Measurements from ENCODE around the gene EIF4ENIF1.
"Not testable (repeated sequence)": the region's sequence is repeated elsewhere in the genome, so short reads cannot be mapped to it uniquely, and the experiment has no call there.

EIF4ENIF1 gene

GRCh38 chr22:31488988-31489617 is 539 bp downstream of the EIF4ENIF1 start:
- peak overlapping the region; percentile 65 for H3K4me3 ChIP-seq (ENCODE audit: low read depth, low read length)
- DNase-seq (ENCODE audit: low read depth): peak; percentile 60
- TF ChIP-seq MAX (IDR thresholded peaks at IDR 0.05; ENCODE audit: low read depth, low read length): no peak
- TF ChIP-seq POLR2A (IDR thresholded peaks at IDR 0.05; ENCODE audit: extremely low read depth, insufficient read length): no peak
- no peak for TF ChIP-seq MYC (IDR thresholded peaks at IDR 0.05; ENCODE audit: low read depth, low read length)
- TF ChIP-seq CTCF (IDR thresholded peaks at IDR 0.05; ENCODE audit: low read depth, low read length): no peak

GRCh38 chr22:31488346-31488883 is 1.2 kb downstream of the EIF4ENIF1 start:
- TF ChIP-seq MAX (IDR thresholded peaks at IDR 0.05; ENCODE audit: low read depth, low read length): no peak
- no peak for TF ChIP-seq CTCF (IDR thresholded peaks at IDR 0.05; ENCODE audit: low read depth, low read length)
- no peak for TF ChIP-seq POLR2A (IDR thresholded peaks at IDR 0.05; ENCODE audit: extremely low read depth, insufficient read length)
- TF ChIP-seq MYC (IDR thresholded peaks at IDR 0.05; ENCODE audit: low read depth, low read length): no peak
- no peak for DNase-seq (ENCODE audit: low read depth)
- H3K4me3 ChIP-seq (ENCODE audit: low read depth, low read length): peak overlapping the region; percentile 65

GRCh38 chr22:31486951-31487350 is 2.7 kb downstream of the EIF4ENIF1 start:
- TF ChIP-seq MYC (IDR thresholded peaks at IDR 0.05; ENCODE audit: low read depth, low read length) (no peak), MAX (IDR thresholded peaks at IDR 0.05; ENCODE audit: low read depth, low read length) (no peak), CTCF (IDR thresholded peaks at IDR 0.05; ENCODE audit: low read depth, low read length) (no peak), POLR2A (IDR thresholded peaks at IDR 0.05; ENCODE audit: extremely low read depth, insufficient read length) (no peak)
- no peak for DNase-seq (ENCODE audit: low read depth)
- H3K4me3 ChIP-seq (ENCODE audit: low read depth, low read length): no peak overlapping the region

GRCh38 chr22:31486369-31486768 is 3.3 kb downstream of the EIF4ENIF1 start:
- DNase-seq (ENCODE audit: low read depth); H3K4me3 ChIP-seq (ENCODE audit: low read depth, low read length): not testable (repeated sequence)

- DNase-seq (ENCODE audit: low read depth); H3K4me3 ChIP-seq (ENCODE audit: low read depth, low read length): not testable (repeated sequence)
These were observed 7.2 kb downstream of the EIF4ENIF1 start for GRCh38 chr22:31482470-31482869.

- no peak for TF ChIP-seq MAX (IDR thresholded peaks at IDR 0.05; ENCODE audit: low read depth, low read length)
- TF ChIP-seq MYC (IDR thresholded peaks at IDR 0.05; ENCODE audit: low read depth, low read length): no peak
- no peak for TF ChIP-seq CTCF (IDR thresholded peaks at IDR 0.05; ENCODE audit: low read depth, low read length)
- no peak for TF ChIP-seq POLR2A (IDR thresholded peaks at IDR 0.05; ENCODE audit: extremely low read depth, insufficient read length)
- no peak overlapping the region for H3K4me3 ChIP-seq (ENCODE audit: low read depth, low read length)
- no peak for DNase-seq (ENCODE audit: low read depth)
These were observed 8.5 kb downstream of the EIF4ENIF1 start for GRCh38 chr22:31481129-31481528.

GRCh38 chr22:31477329-31477728 is 12.3 kb downstream of the EIF4ENIF1 start:
- TF ChIP-seq MAX (IDR thresholded peaks at IDR 0.05; ENCODE audit: low read depth, low read length) (no peak), CTCF (IDR thresholded peaks at IDR 0.05; ENCODE audit: low read depth, low read length) (no peak), POLR2A (IDR thresholded peaks at IDR 0.05; ENCODE audit: extremely low read depth, insufficient read length) (no peak), MYC (IDR thresholded peaks at IDR 0.05; ENCODE audit: low read depth, low read length) (no peak)
- no peak overlapping the region for H3K4me3 ChIP-seq (ENCODE audit: low read depth, low read length)
- DNase-seq (ENCODE audit: low read depth): no peak
